GM15510 (cell line): ENCODE results near the gene ZKSCAN4.

Experiments
- POLR2A ChIP-seq: IDR thresholded peaks from 3 replicates; pipeline ENCODE4 v1.6.1; 2011; ENCODE audit warnings: borderline replicate concordance; ENCODE audit not compliant: insufficient read length; ENCODE audit errors: extremely low read depth

The ZKSCAN4 gene

GRCh38 chr6:28264834-28265401 is 12.8 kb upstream of the ZKSCAN4 start:
- no peak for TF ChIP-seq POLR2A

- TF ChIP-seq POLR2A: no peak
Measured at GRCh38 chr6:28263922-28264321, 11.9 kb upstream of the ZKSCAN4 start.

- no peak for TF ChIP-seq POLR2A
Measured at GRCh38 chr6:28258877-28259777, 7.1 kb upstream of the ZKSCAN4 start, which contains the start of gene NKAPL. Gene NKAPL, plus strand, starts transcription at chr6:28259297. Its CDS starts 75 bp downstream, at chr6:28259372.

GRCh38 chr6:28257042-28257441 is 5.0 kb upstream of the ZKSCAN4 start:
- TF ChIP-seq POLR2A: no peak

- TF ChIP-seq POLR2A: no peak
Measured at GRCh38 chr6:28254121-28254519, 2.1 kb upstream of the ZKSCAN4 start.

GRCh38 chr6:28251661-28252008 is 434 bp downstream of the ZKSCAN4 start:
- TF ChIP-seq POLR2A: no peak

- TF ChIP-seq POLR2A: no peak
Measured at GRCh38 chr6:28250747-28251146, 1.3 kb downstream of the ZKSCAN4 start.

- no peak for TF ChIP-seq POLR2A
Measured at GRCh38 chr6:28248916-28249315, 3.2 kb downstream of the ZKSCAN4 start.

GRCh38 chr6:28245206-28245941 is 6.7 kb downstream of the ZKSCAN4 start:
- no peak for TF ChIP-seq POLR2A

- TF ChIP-seq POLR2A: no peak
Measured at GRCh38 chr6:28243946-28244345, 8.1 kb downstream of the ZKSCAN4 start.

- TF ChIP-seq POLR2A: no peak
Measured at GRCh38 chr6:28240471-28240870, 11.6 kb downstream of the ZKSCAN4 start.

- TF ChIP-seq POLR2A: no peak
Measured at GRCh38 chr6:28239636-28240035, 12.4 kb downstream of the ZKSCAN4 start.

- no peak for TF ChIP-seq POLR2A
Measured at GRCh38 chr6:28235912-28236452, 16.1 kb downstream of the ZKSCAN4 start.

GRCh38 chr6:28232785-28233184 is 19.3 kb downstream of the ZKSCAN4 start:
- TF ChIP-seq POLR2A: no peak

- no peak for TF ChIP-seq POLR2A
Measured at GRCh38 chr6:28226460-28226859, 25.6 kb downstream of the ZKSCAN4 start.
